ENCODE data around the gene SYNDIG1. TPM values are rescaled to one million over a fixed set of nuclear protein-coding genes. Genes with fewer than 3 reads are reported as not detected.

Gene SYNDIG1
- total RNA-seq, 1 donor from 2014 or later: 11.0 TPM

- ATAC-seq (no peak), DNase-seq (no peak)
- intact Hi-C loops (cut with micrococcal nuclease): no loop called here
Measured at GRCh38 chr20:24630486-24631172, 161.2 kb downstream of the SYNDIG1 start.

GRCh38 chr20:24631173-24631505 is 161.7 kb downstream of the SYNDIG1 start:
- DNase-seq: no peak
- intact Hi-C loops (cut with micrococcal nuclease): no loop called here
- ATAC-seq: no peak

- intact Hi-C loops (cut with micrococcal nuclease): no loop called here
- no peak for DNase-seq
- ATAC-seq: no peak
Measured at GRCh38 chr20:24632581-24632980, 163.2 kb downstream of the SYNDIG1 start.

GRCh38 chr20:24633026-24633425 is 163.6 kb downstream of the SYNDIG1 start:
- peak; percentile 74 for ATAC-seq
- intact Hi-C loops (cut with micrococcal nuclease): no loop called here
- DNase-seq: no peak

- ATAC-seq (no peak), DNase-seq (no peak)
- intact Hi-C loops (cut with micrococcal nuclease): no loop called here
Measured at GRCh38 chr20:24633521-24633920, 164.1 kb downstream of the SYNDIG1 start.

- ATAC-seq (peak; percentile 83), DNase-seq (peak; percentile 46)
- intact Hi-C loops (cut with micrococcal nuclease): no loop called here
Measured at GRCh38 chr20:24634855-24635254, 165.4 kb downstream of the SYNDIG1 start.

- intact Hi-C loops (cut with micrococcal nuclease): no loop called here
- ATAC-seq (no peak), DNase-seq (no peak)
Measured at GRCh38 chr20:24636626-24637025, 167.2 kb downstream of the SYNDIG1 start.

GRCh38 chr20:24637087-24637486 is 167.7 kb downstream of the SYNDIG1 start:
- intact Hi-C loops (cut with micrococcal nuclease): no loop called here

GRCh38 chr20:24637941-24638340 is 168.5 kb downstream of the SYNDIG1 start:
- no peak for ATAC-seq
- no peak for DNase-seq
- intact Hi-C loops (cut with micrococcal nuclease): no loop called here

More at GRCh38 chr20:24637087-24637486, 167.7 kb downstream of the SYNDIG1 start:
- DNase-seq: no peak
- no peak for ATAC-seq

- intact Hi-C loops (cut with micrococcal nuclease): no loop called here
- ATAC-seq (no peak), DNase-seq (no peak)
Measured at GRCh38 chr20:24638591-24639548, 169.4 kb downstream of the SYNDIG1 start.

GRCh38 chr20:24640276-24640675 is 170.8 kb downstream of the SYNDIG1 start:
- ATAC-seq: no peak
- intact Hi-C loops (cut with micrococcal nuclease): no loop called here
- DNase-seq: no peak

- intact Hi-C loops (cut with micrococcal nuclease): no loop called here
- ATAC-seq (no peak), DNase-seq (no peak)
Measured at GRCh38 chr20:24640686-24641085, 171.3 kb downstream of the SYNDIG1 start.

- DNase-seq (no peak), ATAC-seq (no peak)
- intact Hi-C loops (cut with micrococcal nuclease): no loop called here
Measured at GRCh38 chr20:24643731-24644626, 174.6 kb downstream of the SYNDIG1 start.

GRCh38 chr20:24646321-24646720 is 176.9 kb downstream of the SYNDIG1 start:
- no peak for DNase-seq
- intact Hi-C loops (cut with micrococcal nuclease): no loop called here
- ATAC-seq: no peak

GRCh38 chr20:24647713-24648112 is 178.3 kb downstream of the SYNDIG1 start:
- intact Hi-C loops (cut with micrococcal nuclease): no loop called here
- no peak for ATAC-seq

GRCh38 chr20:24648481-24648880 is 179.1 kb downstream of the SYNDIG1 start:
- ATAC-seq: peak; percentile 80
- intact Hi-C loops (cut with micrococcal nuclease): no loop called here
- no peak for DNase-seq

More at GRCh38 chr20:24647713-24648112, 178.3 kb downstream of the SYNDIG1 start:
- DNase-seq: no peak

- intact Hi-C loops (cut with micrococcal nuclease): no loop called here
- no peak for DNase-seq
- no peak for ATAC-seq
Measured at GRCh38 chr20:24648919-24649318, 179.5 kb downstream of the SYNDIG1 start.

- DNase-seq: no peak
- no peak for ATAC-seq
- intact Hi-C loops (cut with micrococcal nuclease): no loop called here
Measured at GRCh38 chr20:24649787-24650490, 180.5 kb downstream of the SYNDIG1 start.

Data from left ventricle myocardium superior (tissue), 1 donor.